Adrenal gland (tissue), 5 donors: ENCODE measurements around the gene SLC25A17.

Source experiments
- POLR2A ChIP-seq, 2 donors: fragments of 450-650 bp; IDR thresholded peaks; one replicate each; pipeline ENCODE4 v1.6.1; 2017; ENCODE audit warnings: antibody characterized with exemption in 2 of 2, mild to moderate bottlenecking in 2 of 2, moderate library complexity in 1 of 2
- TF ChIP-seq, protein P1 (sequence below), 6 experiments: fragments of 450-650 bp in 4 of 6; fragments of 200-600 bp in 2 of 6; sonication (generic) in 1 of 6; IDR thresholded peaks; 1 replicate in 5 of 6; 2 replicates in 1 of 6; pipeline versions ENCODE4 v1.5.1 to v1.8.0; 2016 to 2021; ENCODE audit warnings: antibody characterized with exemption in 6 of 6, mild to moderate bottlenecking in 2 of 6, moderate library complexity in 1 of 6
- donor health status: DM: no; HTN: no; CAD: no.

DNA sequence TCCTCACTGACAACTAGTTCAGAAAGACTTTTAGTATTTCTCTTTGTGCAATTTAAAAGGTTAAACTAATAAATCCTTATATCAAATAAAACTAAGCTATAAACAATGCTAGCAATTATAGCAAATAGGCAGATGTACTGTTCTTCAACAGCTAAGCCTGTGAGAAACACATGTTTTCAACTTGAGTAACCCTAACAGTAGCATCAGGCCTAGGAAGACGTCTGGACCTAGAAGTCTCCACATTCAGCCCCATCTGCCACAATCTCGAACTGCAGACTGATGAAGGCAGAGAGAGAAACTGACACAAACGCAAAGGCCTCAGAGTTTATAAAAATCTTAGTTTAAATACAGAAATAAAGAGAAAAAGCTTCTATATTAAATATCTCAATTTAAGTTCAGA, 34.8 kb upstream of the SLC25A17 start:
- TF ChIP-seq, protein P1, sequence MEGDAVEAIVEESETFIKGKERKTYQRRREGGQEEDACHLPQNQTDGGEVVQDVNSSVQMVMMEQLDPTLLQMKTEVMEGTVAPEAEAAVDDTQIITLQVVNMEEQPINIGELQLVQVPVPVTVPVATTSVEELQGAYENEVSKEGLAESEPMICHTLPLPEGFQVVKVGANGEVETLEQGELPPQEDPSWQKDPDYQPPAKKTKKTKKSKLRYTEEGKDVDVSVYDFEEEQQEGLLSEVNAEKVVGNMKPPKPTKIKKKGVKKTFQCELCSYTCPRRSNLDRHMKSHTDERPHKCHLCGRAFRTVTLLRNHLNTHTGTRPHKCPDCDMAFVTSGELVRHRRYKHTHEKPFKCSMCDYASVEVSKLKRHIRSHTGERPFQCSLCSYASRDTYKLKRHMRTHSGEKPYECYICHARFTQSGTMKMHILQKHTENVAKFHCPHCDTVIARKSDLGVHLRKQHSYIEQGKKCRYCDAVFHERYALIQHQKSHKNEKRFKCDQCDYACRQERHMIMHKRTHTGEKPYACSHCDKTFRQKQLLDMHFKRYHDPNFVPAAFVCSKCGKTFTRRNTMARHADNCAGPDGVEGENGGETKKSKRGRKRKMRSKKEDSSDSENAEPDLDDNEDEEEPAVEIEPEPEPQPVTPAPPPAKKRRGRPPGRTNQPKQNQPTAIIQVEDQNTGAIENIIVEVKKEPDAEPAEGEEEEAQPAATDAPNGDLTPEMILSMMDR (IDR thresholded peaks at IDR 0.05) = no peak
- no peak for TF ChIP-seq POLR2A (IDR thresholded peaks at IDR 0.05)
